Naive thymus-derived CD8-positive, alpha-beta T cell (primary cell): Measurements from ENCODE around the gene UGT1A7. TPM values are rescaled to one million over a fixed set of nuclear protein-coding genes. Genes with fewer than 3 reads are reported as not detected.
A peak's percentile ranks its signal among the peaks of the same experiment; 100 is the strongest.

Experiments
- ATAC-seq, 2 donors: fragments of 150-1000 bp; cut with Tn5 transposase in 1 of 2; sonication (Bioruptor Pico), chemical (Tn5 transposase) in 1 of 2; 1 replicate in 1 of 2; 2 replicates in 1 of 2; pipeline ENCODE4 v1.10.0; 2021; ENCODE audit warnings: mild to moderate bottlenecking in 2 of 2, moderate library complexity in 2 of 2
- POLR2A ChIA-PET: fragments of 350-600 bp; sonication (Branson Sonifier 250); formaldehyde crosslinking; loops from one replicate; lab custom pipeline; 2021; ENCODE audit warnings: antibody characterized with exemption; lab: Charles Lee
- DNase-seq, 10 donors: peaks; one replicate each; pipeline versions ENCODE4 v3.0.0 to v3.0.0-alpha.2; 2020 to 2022
- H3K27ac Mint-ChIP-seq, 10 donors: one replicate each; pipeline ENCODE4 v1.8.0; 2020 to 2022; ENCODE audit warnings: mild to moderate bottlenecking in 10 of 10, mixed read lengths in 10 of 10, moderate library complexity in 4 of 10, inconsistent platforms in 1 of 10
- H3K27me3 Mint-ChIP-seq, 5 donors: one replicate each; pipeline ENCODE4 v1.8.0; 2021 to 2022; ENCODE audit warnings: mixed read lengths in 5 of 5
- H3K36me3 Mint-ChIP-seq, 3 donors: one replicate each; pipeline ENCODE4 v1.8.0; 2020 to 2022; ENCODE audit warnings: mixed read lengths in 3 of 3, mild to moderate bottlenecking in 2 of 3, inconsistent platforms in 1 of 3
- H3K4me1 Mint-ChIP-seq, 4 donors: one replicate each; pipeline ENCODE4 v1.8.0; 2021 to 2022; ENCODE audit warnings: mixed read lengths in 4 of 4
- H3K4me3 Mint-ChIP-seq, 10 donors: one replicate each; pipeline ENCODE4 v1.8.0; 2020 to 2022; ENCODE audit warnings: mild to moderate bottlenecking in 10 of 10, mixed read lengths in 10 of 10, moderate library complexity in 6 of 10, inconsistent platforms in 1 of 10
- H3K9me3 Mint-ChIP-seq, 9 donors: one replicate each; pipeline ENCODE4 v1.8.0; 2020 to 2022; ENCODE audit warnings: mixed read lengths in 9 of 9, mild to moderate bottlenecking in 3 of 9, inconsistent platforms in 1 of 9, moderate library complexity in 1 of 9
- polyA plus RNA-seq, 3 donors: library from polyadenylated mRNA; unstranded; fragments of 300-500 nt; fragmentation: Illumina TruSeq; gene quantifications; one replicate each; pipeline ENCODE4 v1.2.3, GENCODE V29; 2021
- total RNA-seq, 8 experiments: library from RNA in 2 of 8; stranded (reverse) in 2 of 8; gene quantifications; one replicate each; pipeline ENCODE4 v1.2.3 and lab custom pipeline; 2021 to 2026

The UGT1A7 gene
- total and polyA plus RNA-seq, 5 experiments from 2014 or later: not detected

GRCh38 chr2:233811732-233812131 is 130.0 kb downstream of the UGT1A7 start:
- ATAC-seq: no peak
- peak in 1 of 10 donors; percentile 6 for DNase-seq
- H3K4me1 Mint-ChIP-seq: no peaks in the 10 kb centered on the region
- no peak overlapping the region for H3K4me3 Mint-ChIP-seq
- H3K9me3 Mint-ChIP-seq: no peaks in the 10 kb centered on the region
- POLR2A ChIA-PET: no interaction called here
- no peaks in the 10 kb centered on the region for H3K36me3 Mint-ChIP-seq
- peaks cover 3 to 19% (median 12%) of the 10 kb centered on the region in 5 donors for H3K27me3 Mint-ChIP-seq
- no peak overlapping the region for H3K27ac Mint-ChIP-seq

GRCh38 chr2:233813236-233814055 is 131.7 kb downstream of the UGT1A7 start:
- H3K27ac Mint-ChIP-seq: no peak overlapping the region
- H3K36me3 Mint-ChIP-seq: no peaks in the 10 kb centered on the region
- no peaks in the 10 kb centered on the region for H3K9me3 Mint-ChIP-seq
- POLR2A ChIA-PET: no interaction called here
- no peak overlapping the region for H3K4me3 Mint-ChIP-seq
- DNase-seq (no peak), ATAC-seq (no peak)
- peaks cover 0 to 7% (median 5%) of the 10 kb centered on the region in 4 donors for H3K4me1 Mint-ChIP-seq
- H3K27me3 Mint-ChIP-seq: peaks cover 3 to 35% (median 15%) of the 10 kb centered on the region in 5 donors

GRCh38 chr2:233814056-233814835 is 132.5 kb downstream of the UGT1A7 start:
- peak in 1 of 10 donors; percentile 23 for DNase-seq
- H3K36me3 Mint-ChIP-seq: no peaks in the 10 kb centered on the region
- H3K4me1 Mint-ChIP-seq: peaks cover 0 to 7% (median 5%) of the 10 kb centered on the region in 4 donors
- H3K27ac Mint-ChIP-seq: no peak overlapping the region
- H3K9me3 Mint-ChIP-seq: no peaks in the 10 kb centered on the region
- peaks cover 3 to 28% (median 13%) of the 10 kb centered on the region in 5 donors for H3K27me3 Mint-ChIP-seq
- POLR2A ChIA-PET: no interaction called here
- ATAC-seq: no peak
- no peak overlapping the region for H3K4me3 Mint-ChIP-seq

GRCh38 chr2:233815861-233816260 is 134.2 kb downstream of the UGT1A7 start:
- POLR2A ChIA-PET: no interaction called here
- Mint-ChIP-seq H3K27ac (no peak overlapping the region), H3K4me3 (no peak overlapping the region), H3K9me3 (no peaks in the 10 kb centered on the region), H3K27me3 (peaks cover 0 to 18% (median 11%) of the 10 kb centered on the region in 5 donors), H3K36me3 (no peaks in the 10 kb centered on the region), H3K4me1 (peaks cover 0 to 7% (median 5%) of the 10 kb centered on the region in 4 donors)
- ATAC-seq (no peak), DNase-seq (no peak)

GRCh38 chr2:233816334-233816733 is 134.6 kb downstream of the UGT1A7 start:
- no peaks in the 10 kb centered on the region for H3K9me3 Mint-ChIP-seq
- ATAC-seq: no peak
- peaks cover 0 to 7% (median 5%) of the 10 kb centered on the region in 4 donors for H3K4me1 Mint-ChIP-seq
- H3K27ac Mint-ChIP-seq: no peak overlapping the region
- DNase-seq: no peak
- POLR2A ChIA-PET: no interaction called here
- no peak overlapping the region for H3K4me3 Mint-ChIP-seq
- peaks cover 0 to 18% (median 11%) of the 10 kb centered on the region in 5 donors for H3K27me3 Mint-ChIP-seq
- H3K36me3 Mint-ChIP-seq: no peaks in the 10 kb centered on the region

- peaks cover 0 to 18% (median 11%) of the 10 kb centered on the region in 5 donors for H3K27me3 Mint-ChIP-seq
- peaks cover 0 to 7% (median 5%) of the 10 kb centered on the region in 4 donors for H3K4me1 Mint-ChIP-seq
- H3K36me3 Mint-ChIP-seq: no peaks in the 10 kb centered on the region
- no peak overlapping the region for H3K27ac Mint-ChIP-seq
- POLR2A ChIA-PET: no interaction called here
- no peaks in the 10 kb centered on the region for H3K9me3 Mint-ChIP-seq
- ATAC-seq (no peak), DNase-seq (no peak)
- no peak overlapping the region for H3K4me3 Mint-ChIP-seq
Observed at GRCh38 chr2:233816771-233817170, 135.1 kb downstream of the UGT1A7 start.

- Mint-ChIP-seq H3K36me3 (no peaks in the 10 kb centered on the region), H3K9me3 (no peaks in the 10 kb centered on the region), H3K4me3 (no peak overlapping the region), H3K27ac (no peak overlapping the region), H3K4me1 (peaks cover 0 to 7% (median 5%) of the 10 kb centered on the region in 4 donors), H3K27me3 (peaks cover 0 to 18% (median 11%) of the 10 kb centered on the region in 5 donors)
- DNase-seq (no peak), ATAC-seq (no peak)
- POLR2A ChIA-PET: no interaction called here
Observed at GRCh38 chr2:233817361-233817911, 135.7 kb downstream of the UGT1A7 start.

GRCh38 chr2:233817995-233818638 is 136.4 kb downstream of the UGT1A7 start:
- peaks cover 0 to 7% (median 5%) of the 10 kb centered on the region in 4 donors for H3K4me1 Mint-ChIP-seq
- H3K4me3 Mint-ChIP-seq: no peak overlapping the region

GRCh38 chr2:233818639-233819621 is 137.2 kb downstream of the UGT1A7 start:
- Mint-ChIP-seq H3K9me3 (no peaks in the 10 kb centered on the region), H3K36me3 (no peaks in the 10 kb centered on the region), H3K4me1 (peaks cover 0 to 7% (median 5%) of the 10 kb centered on the region in 4 donors), H3K4me3 (no peak overlapping the region), H3K27me3 (peaks cover 0 to 18% (median 11%) of the 10 kb centered on the region in 5 donors), H3K27ac (peak overlapping the region in 1 of 10 donors; percentile 18)
- no peak for DNase-seq
- POLR2A ChIA-PET: no interaction called here
- ATAC-seq: no peak

More at GRCh38 chr2:233817995-233818638, 136.4 kb downstream of the UGT1A7 start:
- peaks cover 0 to 18% (median 11%) of the 10 kb centered on the region in 5 donors for H3K27me3 Mint-ChIP-seq
- H3K36me3 Mint-ChIP-seq: no peaks in the 10 kb centered on the region
- DNase-seq: no peak
- H3K9me3 Mint-ChIP-seq: no peaks in the 10 kb centered on the region
- POLR2A ChIA-PET: no interaction called here
- ATAC-seq: no peak
- no peak overlapping the region for H3K27ac Mint-ChIP-seq

GRCh38 chr2:233819884-233820773 is 138.4 kb downstream of the UGT1A7 start:
- peaks cover 4 to 18% (median 11%) of the 10 kb centered on the region in 5 donors for H3K27me3 Mint-ChIP-seq
- POLR2A ChIA-PET: no interaction called here
- H3K27ac Mint-ChIP-seq: peak overlapping the region in 2 of 10 donors; percentile 27 to 79
- H3K4me1 Mint-ChIP-seq: peaks cover 0 to 7% (median 5%) of the 10 kb centered on the region in 4 donors
- no peak overlapping the region for H3K4me3 Mint-ChIP-seq
- H3K36me3 Mint-ChIP-seq: no peaks in the 10 kb centered on the region
- H3K9me3 Mint-ChIP-seq: no peaks in the 10 kb centered on the region
- DNase-seq (peak in 2 of 10 donors; percentile 4 to 28), ATAC-seq (no peak)

- POLR2A ChIA-PET: no interaction called here
- Mint-ChIP-seq H3K9me3 (no peaks in the 10 kb centered on the region), H3K27ac (no peak overlapping the region), H3K4me1 (peaks cover 0 to 7% (median 5%) of the 10 kb centered on the region in 4 donors), H3K27me3 (peaks cover 5 to 18% (median 9%) of the 10 kb centered on the region in 5 donors), H3K36me3 (no peaks in the 10 kb centered on the region), H3K4me3 (no peak overlapping the region)
- ATAC-seq: no peak
- DNase-seq: no peak
Observed at GRCh38 chr2:233820774-233821105, 139.0 kb downstream of the UGT1A7 start.
